Purkinje cell (primary cell): ENCODE results near the gene PRMT1. TPM values are rescaled to one million over a fixed set of nuclear protein-coding genes. Genes with fewer than 3 reads are reported as not detected.

Experiments
- polyA plus RNA-seq: library from polyadenylated mRNA; unstranded; fragments of >200 nt; fragmentation: Nextera tagmentation; gene quantifications from 2 replicates; pipeline ENCODE4 v1.2.1, GENCODE V29; 2014

The PRMT1 gene
- polyA plus RNA-seq = 11.1 and 12.9 TPM in 2 replicates

DNA sequence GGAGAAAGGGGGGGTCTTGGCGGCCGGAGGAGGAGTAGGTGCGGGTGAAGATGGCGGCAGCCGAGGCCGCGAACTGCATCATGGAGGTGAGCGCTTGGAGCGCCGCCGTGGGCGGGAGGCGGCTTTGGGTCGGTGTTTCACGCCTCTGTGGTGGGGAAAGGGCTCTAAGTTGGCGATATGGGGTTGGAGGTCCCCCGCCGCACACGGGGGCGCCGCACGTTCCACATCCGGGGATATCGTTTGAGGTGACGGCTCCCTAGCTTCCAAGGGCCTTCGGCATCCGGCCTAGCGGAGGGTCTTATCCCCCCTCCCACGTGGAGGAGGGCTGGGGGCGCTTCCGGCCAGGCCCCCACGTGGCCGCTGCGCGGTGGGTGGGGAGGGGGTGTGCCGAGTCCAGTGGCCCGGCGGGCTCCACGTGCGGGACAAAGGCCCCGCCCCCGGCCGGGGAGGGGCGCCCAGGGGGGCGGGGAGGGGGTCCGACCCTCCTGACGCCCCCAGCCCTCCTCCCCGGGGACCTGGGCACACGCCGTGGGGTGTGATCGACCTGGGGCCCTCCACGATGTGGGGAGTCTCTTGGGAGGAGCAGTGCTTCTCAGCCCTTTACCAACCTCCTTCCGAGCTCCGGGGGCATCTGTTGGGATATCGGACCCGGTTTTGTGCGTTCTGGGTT is at the start of gene PRMT1:
TSS of gene PRMT1 (plus strand) at position 41 of the 670 bp plus-strand sequence. CDS start at position 51, 10 bp downstream.

GRCh38 chr19:49640113-49640898 is 36.8 kb upstream of the PRMT1 start, which contains the start of gene RRAS:
RRAS (minus strand) TSS chr19:49640143; CDS start chr19:49640098, 45 bp downstream.

GRCh38 chr19:49641688-49642491 is 35.2 kb upstream of the PRMT1 start, which contains the start of gene SCAF1:
SCAF1 (plus strand) TSS chr19:49642209; CDS start chr19:49645027, 2,818 bp downstream.

DNA sequence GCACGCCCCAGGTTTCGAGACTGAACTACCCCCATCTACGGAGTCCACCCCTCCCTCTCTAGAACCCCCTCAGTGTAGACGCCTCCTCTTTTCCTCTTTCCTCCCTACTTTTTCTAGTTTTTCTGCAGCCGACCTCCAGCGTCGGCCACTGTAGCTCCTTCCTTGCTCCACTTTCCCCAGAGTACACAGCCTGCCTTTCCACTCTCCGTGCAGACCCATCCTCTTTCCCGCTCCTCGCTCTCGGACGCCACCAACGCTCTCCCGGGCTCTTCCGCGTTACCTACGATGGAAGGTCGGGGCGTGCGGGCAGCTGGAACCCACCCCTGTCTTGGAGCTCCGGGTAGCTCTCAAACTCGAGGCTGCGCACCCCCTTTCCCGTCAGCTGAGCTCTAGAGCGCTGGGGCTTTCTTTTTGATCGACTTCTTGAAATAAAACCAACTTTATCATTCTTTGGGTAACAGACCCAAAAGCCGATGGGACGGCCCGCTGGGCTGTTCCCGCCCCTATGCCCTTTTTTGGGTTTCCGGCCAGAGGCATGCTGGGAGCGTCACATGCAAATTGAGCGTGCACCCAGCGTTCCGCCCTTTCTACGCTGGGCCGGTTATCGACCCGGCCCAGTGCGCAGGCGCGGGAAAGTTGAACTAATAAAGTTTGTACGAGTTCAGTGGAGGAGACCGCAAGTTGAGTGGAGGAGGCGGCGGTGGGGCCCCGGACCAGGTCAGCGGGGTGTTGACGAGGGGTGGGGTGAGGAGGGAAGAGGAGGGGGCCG is 11.5 kb upstream of the PRMT1 start, which contains the start of the genes BCL2L12 and IRF3:
TSS of gene BCL2L12 (plus strand) at position 583 of the 769 bp plus-strand sequence. CDS start 760 bp downstream, outside the sequence.
TSS of gene IRF3 (minus strand) at position 507 of the 769 bp plus-strand sequence. CDS start 1,019 bp downstream, outside the sequence.

GRCh38 chr19:49689133-49690078 is 12.3 kb downstream of the PRMT1 start, which contains the start of gene ADM5:
ADM5 (plus strand) TSS chr19:49689594; CDS start chr19:49689838, 244 bp downstream.

DNA sequence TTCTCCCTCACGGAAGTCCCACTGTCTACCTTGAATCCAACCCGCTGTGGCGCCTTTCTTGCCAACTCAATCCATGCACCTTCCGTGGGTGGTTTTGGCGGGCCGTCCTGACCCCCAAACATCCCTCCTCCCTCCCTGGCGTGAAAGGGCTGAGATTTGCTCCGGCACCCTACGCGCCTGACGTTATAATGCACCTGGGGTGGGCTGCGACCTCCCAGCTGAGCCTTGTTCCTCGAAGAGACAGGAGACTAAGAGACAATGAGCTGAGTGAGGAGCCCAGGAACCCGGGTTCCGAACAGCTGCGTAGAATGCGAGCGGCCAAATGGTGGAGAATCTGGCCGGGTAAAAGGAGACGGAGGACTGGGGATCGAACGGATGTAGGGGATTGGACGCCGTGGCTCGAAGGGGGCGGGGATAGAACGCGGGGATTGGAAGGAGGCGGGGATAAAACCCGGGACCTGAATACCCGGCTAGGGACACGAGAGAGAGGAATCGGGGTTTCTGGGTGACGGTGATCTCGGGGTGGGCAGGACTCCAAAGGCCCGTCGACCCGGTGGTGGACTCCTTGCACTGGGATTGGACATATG is 13.7 kb downstream of the PRMT1 start, which contains the start of gene CPT1C:
TSS of gene CPT1C (plus strand) at position 461 of the 587 bp plus-strand sequence. CDS start 1,137 bp downstream, outside the sequence.

Other genes starting within 250 kb of the PRMT1 start
- gene SLC17A7, start 235.7 kb upstream of the PRMT1 start, polyA plus RNA-seq = 3.2 and 81.0 TPM in 2 replicates
- 6.2 and 14.4 TPM in 2 replicates for gene PIH1D1, start 225.5 kb upstream of the PRMT1 start, polyA plus RNA-seq
- 2.2 and 2.8 TPM in 2 replicates for gene ALDH16A1, start 224.0 kb upstream of the PRMT1 start, polyA plus RNA-seq
- gene FLT3LG, start 203.1 kb upstream of the PRMT1 start, polyA plus RNA-seq = 1.0 TPM in 1 of 2 replicates, not detected in the other
- 290 and 308 TPM in 2 replicates for gene RPL13A, start 189.7 kb upstream of the PRMT1 start, polyA plus RNA-seq
- gene RPS11, start 180.8 kb upstream of the PRMT1 start, polyA plus RNA-seq = 911 and 988 TPM in 2 replicates
- gene FCGRT, start 164.6 kb upstream of the PRMT1 start, polyA plus RNA-seq = 1.3 and 1.9 TPM in 2 replicates
- not detected in 2 replicates for gene RCN3, start 149.3 kb upstream of the PRMT1 start, polyA plus RNA-seq
- 15.2 and 19.1 TPM in 2 replicates for gene NOSIP, start 96.7 kb upstream of the PRMT1 start, polyA plus RNA-seq
- 0.17 TPM in 1 of 2 replicates, not detected in the other for gene PRRG2, start 96.0 kb upstream of the PRMT1 start, polyA plus RNA-seq
- 0.06 and 0.07 TPM in 2 replicates for gene PRR12, start 86.1 kb upstream of the PRMT1 start, polyA plus RNA-seq
- 2.0 and 3.0 TPM in 2 replicates for gene RRAS, start 37.1 kb upstream of the PRMT1 start, polyA plus RNA-seq
- 4.7 and 5.1 TPM in 2 replicates for gene SCAF1, start 35.1 kb upstream of the PRMT1 start, polyA plus RNA-seq
- gene IRF3, start 11.4 kb upstream of the PRMT1 start, polyA plus RNA-seq = 11.7 and 16.8 TPM in 2 replicates
- not detected in 2 replicates for gene BCL2L12, start 11.3 kb upstream of the PRMT1 start, polyA plus RNA-seq
- gene ADM5, start 12.3 kb downstream of the PRMT1 start, polyA plus RNA-seq = 0.71 and 1.7 TPM in 2 replicates
- 90.8 and 125 TPM in 2 replicates for gene CPT1C, start 13.8 kb downstream of the PRMT1 start, polyA plus RNA-seq
- not detected in 2 replicates for gene TSKS, start 86.0 kb downstream of the PRMT1 start, polyA plus RNA-seq
- 8.3 and 8.6 TPM in 2 replicates for gene AP2A1, start 89.7 kb downstream of the PRMT1 start, polyA plus RNA-seq
- 4.5 and 6.8 TPM in 2 replicates for gene FUZ, start 136.0 kb downstream of the PRMT1 start, polyA plus RNA-seq
- 9.5 and 19.7 TPM in 2 replicates for gene MED25, start 141.0 kb downstream of the PRMT1 start, polyA plus RNA-seq
- 47.9 and 48.8 TPM in 2 replicates for gene PTOV1, start 173.9 kb downstream of the PRMT1 start, polyA plus RNA-seq
- gene PNKP, start 190.3 kb downstream of the PRMT1 start, polyA plus RNA-seq = 5.1 and 13.1 TPM in 2 replicates
- 1.1 and 1.7 TPM in 2 replicates for gene AKT1S1, start 200.1 kb downstream of the PRMT1 start, polyA plus RNA-seq
- 1.2 and 1.4 TPM in 2 replicates for gene TBC1D17, start 200.4 kb downstream of the PRMT1 start, polyA plus RNA-seq
- not detected in 2 replicates for gene IL4I1, start 219.6 kb downstream of the PRMT1 start, polyA plus RNA-seq